NOMO-1 treated with dmso at 0.1 percent for 144 hours (cell line): Measurements from ENCODE around the gene KCTD10.

Experiments used
- DNase-seq: peaks from one replicate; lab custom pipeline; 2025; ENCODE audit not compliant: unreplicated experiment; lab: John Stamatoyannopoulos, UW

Gene KCTD10

GRCh38 chr12:109494348-109494881 lies 17.3 kb upstream of the KCTD10 start:
- DNase-seq: no peak

GRCh38 chr12:109493938-109494337 lies 16.8 kb upstream of the KCTD10 start:
- DNase-seq: no peak

- DNase-seq: no peak
Measured at GRCh38 chr12:109493090-109493489, 16.0 kb upstream of the KCTD10 start.

GRCh38 chr12:109492371-109492770 lies 15.3 kb upstream of the KCTD10 start:
- no peak for DNase-seq

- DNase-seq: no peak
Measured at GRCh38 chr12:109491671-109492070, 14.6 kb upstream of the KCTD10 start.

- DNase-seq: no peak
Measured at GRCh38 chr12:109489955-109490565, 13.0 kb upstream of the KCTD10 start.

- DNase-seq: no peak
Measured at GRCh38 chr12:109489016-109489954, 12.2 kb upstream of the KCTD10 start.

GRCh38 chr12:109488051-109488665 lies 11.1 kb upstream of the KCTD10 start:
- no peak for DNase-seq

- no peak for DNase-seq
Measured at GRCh38 chr12:109487181-109488050, 10.3 kb upstream of the KCTD10 start.

GRCh38 chr12:109485201-109485600 lies 8.1 kb upstream of the KCTD10 start:
- DNase-seq: no peak

GRCh38 chr12:109483346-109483745 lies 6.2 kb upstream of the KCTD10 start:
- no peak for DNase-seq

GRCh38 chr12:109482894-109483293 lies 5.8 kb upstream of the KCTD10 start:
- DNase-seq: no peak

- DNase-seq: no peak
Measured at GRCh38 chr12:109482491-109482890, 5.4 kb upstream of the KCTD10 start.

GRCh38 chr12:109481863-109482262 lies 4.8 kb upstream of the KCTD10 start:
- no peak for DNase-seq

GRCh38 chr12:109480356-109480755 lies 3.3 kb upstream of the KCTD10 start:
- no peak for DNase-seq

GRCh38 chr12:109479761-109480160 lies 2.7 kb upstream of the KCTD10 start:
- no peak for DNase-seq

- no peak for DNase-seq
Measured at GRCh38 chr12:109477963-109478315, 839 bp upstream of the KCTD10 start.

- DNase-seq: no peak
Measured at GRCh38 chr12:109476807-109477184, 304 bp downstream of the KCTD10 start.

- no peak for DNase-seq
Measured at GRCh38 chr12:109475993-109476806, 900 bp downstream of the KCTD10 start.

- no peak for DNase-seq
Measured at GRCh38 chr12:109475121-109475520, 2.0 kb downstream of the KCTD10 start.
